T-cell (primary cell): ENCODE data around the gene LYSET. TPM values are rescaled to one million over a fixed set of nuclear protein-coding genes. Genes with fewer than 3 reads are reported as not detected.

Source experiments
- ATAC-seq, 4 experiments: fragments of 200-7000 bp in 3 of 4; fragments of 150-1000 bp in 1 of 4; cut with Tn5 transposase; replicated peaks in 1 of 4; 1 replicate in 3 of 4; 2 replicates in 1 of 4; pipeline ENCODE4 v1.10.0; 2021; ENCODE audit warnings: moderate library complexity in 3 of 4, mild to moderate bottlenecking in 2 of 4, moderate number of reproducible peaks in 1 of 4
- CTCF ChIA-PET, 2 donors: fragments of 300-600 bp; sonication (Branson Sonifier 250); formaldehyde crosslinking; loops; one replicate each; lab custom pipeline; 2022; ENCODE audit warnings: antibody characterized with exemption in 2 of 2; lab: Charles Lee
- POLR2A ChIA-PET, 2 donors: fragments of 300-600 bp; sonication (Branson Sonifier 250); formaldehyde crosslinking; loops; one replicate each; lab custom pipeline; 2022; ENCODE audit warnings: antibody characterized with exemption in 2 of 2; lab: Charles Lee
- DNase-seq, 35 experiments: peaks; one replicate each; pipeline versions ENCODE4 v3.0.0 to v3.0.0-alpha.2; 2013 to 2023
- H3K27ac ChIP-seq: one replicate; pipeline ENCODE4 v1.5.1; 2013; ENCODE audit warnings: low read length
- H3K27me3 ChIP-seq, 2 experiments: replicated peaks in 1 of 2; 1 replicate in 1 of 2; 2 replicates in 1 of 2; pipeline versions ENCODE4 v1.6.1 to v1.7.0; 2013; ENCODE audit warnings: low read length in 1 of 2, mixed read lengths in 1 of 2; ENCODE audit not compliant: control insufficient read depth in 2 of 2, insufficient read depth in 2 of 2; ENCODE audit errors: extremely low read depth in 1 of 2
- H3K36me3 ChIP-seq, 2 donors: 1 replicate in 1 of 2; 2 replicates in 1 of 2; pipeline versions ENCODE4 v1.6.1 to v1.7.0; 2013; ENCODE audit warnings: low read length in 1 of 2; ENCODE audit not compliant: control insufficient read depth in 2 of 2, insufficient read depth in 1 of 2; ENCODE audit errors: extremely low read depth in 1 of 2
- H3K4me1 ChIP-seq, 2 experiments: 1 replicate in 1 of 2; 2 replicates in 1 of 2; pipeline versions ENCODE4 v1.6.1 to v1.7.0; 2013; ENCODE audit warnings: low read length in 2 of 2, mixed read lengths in 1 of 2; ENCODE audit not compliant: insufficient read depth in 2 of 2, control insufficient read depth in 1 of 2; ENCODE audit errors: extremely low read depth in 1 of 2
- H3K4me3 ChIP-seq, 2 donors: 1 replicate in 1 of 2; 2 replicates in 1 of 2; pipeline versions ENCODE4 v1.5.1 to v1.7.0; 2013; ENCODE audit warnings: mild to moderate bottlenecking in 2 of 2, low read length in 1 of 2, moderate library complexity in 1 of 2; ENCODE audit not compliant: control insufficient read depth in 1 of 2; ENCODE audit errors: extremely low read depth in 1 of 2
- H3K9me3 ChIP-seq: 2 replicates; pipeline ENCODE4 v1.7.0; 2013
- H3K27ac Mint-ChIP-seq, 2 donors: one replicate each; pipeline ENCODE4 v1.8.0; 2020 to 2021; ENCODE audit warnings: mild to moderate bottlenecking in 2 of 2, mixed read lengths in 2 of 2
- H3K27me3 Mint-ChIP-seq, 2 donors: one replicate each; pipeline ENCODE4 v1.8.0; 2021 to 2022; ENCODE audit warnings: mixed read lengths in 2 of 2
- H3K36me3 Mint-ChIP-seq: one replicate; pipeline ENCODE4 v1.8.0; 2021; ENCODE audit warnings: mixed read lengths
- H3K4me1 Mint-ChIP-seq, 3 donors: one replicate each; pipeline ENCODE4 v1.8.0; 2020 to 2022; ENCODE audit warnings: mixed read lengths in 3 of 3, mild to moderate bottlenecking in 1 of 3
- H3K4me3 Mint-ChIP-seq, 3 donors: one replicate each; pipeline ENCODE4 v1.8.0; 2020 to 2022; ENCODE audit warnings: mild to moderate bottlenecking in 3 of 3, mixed read lengths in 3 of 3, moderate library complexity in 3 of 3
- H3K9me3 Mint-ChIP-seq, 3 donors: one replicate each; pipeline ENCODE4 v1.8.0; 2020 to 2022; ENCODE audit warnings: mixed read lengths in 3 of 3
- WGBS: methylation state at CpG from one replicate; pipeline ENCODE4 v1.1.5; 2013; ENCODE audit warnings: missing lambda C conversion rate; ENCODE audit not compliant: insufficient coverage; 5-methylcytosine and 5-hydroxymethylcytosine counted together
- total RNA-seq, 35 experiments: library from RNA in 6 of 35; stranded (reverse) in 6 of 35; fragments of 120-200 nt in 1 of 35; gene quantifications; one replicate each; pipeline versions ENCODE4 v1.2.1 to v1.2.4 and lab custom pipeline; 2013 to 2026

Gene LYSET
- total RNA-seq, 5 donors from 2014 or later (not counting 1 experiment from before 2014, with no cell fraction given): 7.9 to 16.9 (median 14.8) TPM

DNA sequence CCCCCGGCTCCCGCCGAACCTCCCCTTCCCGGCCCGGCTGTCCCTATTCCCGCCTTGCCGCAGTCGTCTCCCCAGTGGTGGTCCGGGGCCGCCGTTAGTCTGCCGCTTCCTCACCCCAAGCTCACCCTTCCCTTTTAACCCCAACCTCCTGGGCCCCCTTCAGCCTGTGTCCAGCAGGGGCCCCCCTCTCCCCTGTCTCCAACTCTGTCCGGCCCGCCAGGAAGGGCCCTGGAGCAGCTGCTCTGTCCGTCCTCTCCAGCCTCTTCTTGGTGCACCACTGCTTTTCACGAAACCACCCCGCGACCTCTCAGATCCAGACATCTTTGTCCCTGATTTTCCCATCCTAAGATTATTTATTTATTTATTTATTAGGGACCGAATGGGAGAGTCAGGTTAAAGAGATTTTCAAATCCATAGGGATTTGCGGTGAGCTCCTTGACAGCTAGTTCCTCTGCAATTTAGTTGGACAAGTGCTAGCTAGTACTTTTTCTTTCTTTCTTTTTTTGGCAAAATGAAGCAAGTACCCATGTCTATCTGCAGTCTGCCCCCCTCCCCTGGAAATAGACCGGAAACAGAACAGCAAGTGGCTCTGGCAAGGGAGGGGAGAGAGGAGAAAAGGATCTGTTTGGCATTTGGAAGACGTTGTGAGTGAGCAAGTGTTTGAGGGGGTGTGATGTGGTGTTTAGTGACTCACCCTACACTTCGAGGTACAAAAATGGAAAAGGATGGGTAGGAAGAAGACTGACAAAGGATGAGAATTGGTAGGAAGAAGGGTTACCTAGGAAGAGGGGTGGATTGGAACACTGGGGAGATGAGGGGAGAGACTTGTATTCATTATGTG, 22.6 kb downstream of the LYSET start:
- Histone ChIP-seq H3K4me3 (peak overlapping the region; percentile 79 to 85), H3K9me3 (no peaks in the 10 kb centered on the region), H3K27ac (no peak overlapping the region), H3K27me3 (no peaks in the 10 kb centered on the region), H3K4me1 (peaks cover 13 to 30% of the 10 kb centered on the region in 2 experiments), H3K36me3 (peaks cover 0 to 10% of the 10 kb centered on the region in 2 donors)
- Mint-ChIP-seq H3K4me3 (peak overlapping the region; percentile 96 to 100 (median 97)), H3K36me3 (peaks cover 11% of the 10 kb centered on the region), H3K4me1 (peaks cover 49 to 50% (median 50%) of the 10 kb centered on the region in 3 donors), H3K27ac (peak overlapping the region; percentile 45 to 94), H3K27me3 (no peaks in the 10 kb centered on the region), H3K9me3 (no peaks in the 10 kb centered on the region)
- POLR2A ChIA-PET: interaction anchor here (0.5 to 0.7 kb wide), 3 partner anchors 12 to 29 kb away, joined by 4 to 5 read pairs (median 4); no protein-coding TSS in a partner anchor
- WGBS: 0% methylated on average over 16 of the region's 23 CpGs
- ATAC-seq (peak; percentile 8 to 28 (median 16)), DNase-seq (peak in 4 of 35 experiments; percentile 7 to 40 (median 15))
- CTCF ChIA-PET: interaction anchor here (0.6 to 2.1 kb wide), 8 partner anchors 12 to 94 kb away, joined by 3 to 18 read pairs (median 5); partner anchors contain the start of genes LYSET (in 1 of the 2) and MOAP1 (in 1 of the 2)

- Histone ChIP-seq H3K27me3 (no peaks in the 10 kb centered on the region), H3K4me3 (no peak overlapping the region), H3K36me3 (peaks cover 0 to 30% of the 10 kb centered on the region in 2 donors), H3K27ac (no peak overlapping the region), H3K4me1 (peaks cover 10% of the 10 kb centered on the region in 2 experiments), H3K9me3 (no peaks in the 10 kb centered on the region)
- peaks cover 30% of the 10 kb centered on the region for H3K36me3 Mint-ChIP-seq
- WGBS: 100% methylated on average over 1 of the region's 3 CpGs
- POLR2A ChIA-PET: no interaction called here
- no peak overlapping the region for H3K4me3 Mint-ChIP-seq
- CTCF ChIA-PET: no interaction called here
- ATAC-seq (no peak), DNase-seq (no peak)
- H3K27ac Mint-ChIP-seq: no peak overlapping the region
- H3K27me3 Mint-ChIP-seq: no peaks in the 10 kb centered on the region
- peaks cover 19 to 20% (median 20%) of the 10 kb centered on the region in 3 donors for H3K4me1 Mint-ChIP-seq
- H3K9me3 Mint-ChIP-seq: no peaks in the 10 kb centered on the region
Observed at GRCh38 chr14:93212432-93212831, 27.3 kb downstream of the LYSET start.

- Mint-ChIP-seq H3K27me3 (no peaks in the 10 kb centered on the region), H3K4me3 (no peak overlapping the region), H3K4me1 (peaks cover under 1 to 4% (median 2%) of the 10 kb centered on the region in 3 donors), H3K9me3 (no peaks in the 10 kb centered on the region), H3K27ac (no peak overlapping the region), H3K36me3 (peaks cover 37% of the 10 kb centered on the region)
- Histone ChIP-seq H3K27me3 (no peaks in the 10 kb centered on the region), H3K4me1 (peaks cover 0 to 2% of the 10 kb centered on the region in 2 experiments), H3K36me3 (peaks cover 0 to 32% of the 10 kb centered on the region in 2 donors), H3K27ac (no peak overlapping the region), H3K9me3 (no peaks in the 10 kb centered on the region), H3K4me3 (no peak overlapping the region)
- CTCF ChIA-PET: no interaction called here
- DNase-seq: no peak
- no CpG with 5 or more reads among the region's 2 CpGs for WGBS
- POLR2A ChIA-PET: no interaction called here
- no peak for ATAC-seq
Observed at GRCh38 chr14:93214598-93214997, 29.5 kb downstream of the LYSET start.

- H3K36me3 ChIP-seq: peaks cover 0 to 47% of the 10 kb centered on the region in 2 donors
- CTCF ChIA-PET: interaction anchor here (0.5 to 1.6 kb wide), 13 partner anchors 13 to 106 kb away, joined by 3 to 19 read pairs (median 5); partner anchors contain the start of genes GON7 (in 1 of the 2), LYSET (in 1 of the 2), MOAP1 (in 1 of the 2) and UBR7 (in 1 of the 2)
- Mint-ChIP-seq H3K36me3 (peaks cover 46% of the 10 kb centered on the region), H3K9me3 (no peaks in the 10 kb centered on the region), H3K4me3 (no peak overlapping the region), H3K27me3 (no peaks in the 10 kb centered on the region), H3K4me1 (peaks cover 0 to 1% (median 0%) of the 10 kb centered on the region in 3 donors), H3K27ac (no peak overlapping the region)
- no peak overlapping the region for H3K4me3 ChIP-seq
- ATAC-seq: peak; percentile 67 to 91 (median 82)
- peak in 32 of 35 experiments; percentile 19 to 74 (median 46) for DNase-seq
- H3K4me1 ChIP-seq: no peaks in the 10 kb centered on the region
- H3K9me3 ChIP-seq: no peaks in the 10 kb centered on the region
- POLR2A ChIA-PET: interaction anchor here in 1 of 2 donors (0.6 to 0.7 kb wide), 3 partner anchors 12 to 437 kb away, joined by 3 to 5 read pairs (median 5); partner anchors contain the start of gene UBR7
- 60% methylated on average over 1 of the region's 3 CpGs for WGBS
- no peak overlapping the region for H3K27ac ChIP-seq
- H3K27me3 ChIP-seq: no peaks in the 10 kb centered on the region
Observed at GRCh38 chr14:93219103-93219726, 34.1 kb downstream of the LYSET start.

GRCh38 chr14:93220509-93220908, 35.4 kb downstream of the LYSET start:
- Histone ChIP-seq H3K27me3 (no peaks in the 10 kb centered on the region), H3K27ac (no peak overlapping the region), H3K9me3 (no peaks in the 10 kb centered on the region), H3K4me1 (no peaks in the 10 kb centered on the region), H3K4me3 (no peak overlapping the region), H3K36me3 (peaks cover 0 to 51% of the 10 kb centered on the region in 2 donors)
- H3K27me3 Mint-ChIP-seq: no peaks in the 10 kb centered on the region
- peaks cover 0 to 1% (median 0%) of the 10 kb centered on the region in 3 donors for H3K4me1 Mint-ChIP-seq
- CTCF ChIA-PET: no interaction called here
- DNase-seq (no peak), ATAC-seq (no peak)
- POLR2A ChIA-PET: no interaction called here
- H3K36me3 Mint-ChIP-seq: peaks cover 51% of the 10 kb centered on the region
- no peak overlapping the region for H3K4me3 Mint-ChIP-seq
- no peak overlapping the region for H3K27ac Mint-ChIP-seq
- no peaks in the 10 kb centered on the region for H3K9me3 Mint-ChIP-seq

DNA sequence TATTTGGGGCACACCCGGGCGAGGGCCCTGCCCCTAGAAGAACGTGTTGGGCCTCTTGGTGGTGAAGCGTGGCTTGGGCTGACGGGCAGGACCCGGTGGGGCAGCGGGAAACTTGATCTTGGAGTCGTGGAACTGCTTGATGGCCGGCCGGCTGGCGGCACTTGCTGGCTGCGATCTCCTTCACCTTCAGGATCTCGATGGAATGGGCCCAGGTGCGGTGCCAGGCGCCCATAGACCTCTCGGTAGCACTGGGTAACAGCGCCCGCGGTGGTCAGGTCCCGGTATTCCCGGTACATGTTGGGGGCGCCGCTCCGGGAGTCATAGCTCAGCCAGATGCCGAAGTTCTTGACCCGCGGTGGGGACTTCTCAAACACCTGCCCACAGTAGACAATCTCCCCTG, 38.4 kb downstream of the LYSET start:
- no peaks in the 10 kb centered on the region for H3K27me3 Mint-ChIP-seq

More for the DNA sequence above, 38.4 kb downstream of the LYSET start:
- Histone ChIP-seq H3K4me1 (no peaks in the 10 kb centered on the region), H3K27me3 (no peaks in the 10 kb centered on the region), H3K27ac (no peak overlapping the region), H3K4me3 (no peak overlapping the region), H3K9me3 (no peaks in the 10 kb centered on the region), H3K36me3 (peaks cover 3 to 66% of the 10 kb centered on the region in 2 donors)
- WGBS: 98% methylated on average over 13 of the region's 27 CpGs
- Mint-ChIP-seq H3K4me3 (no peak overlapping the region), H3K27ac (no peak overlapping the region), H3K36me3 (peaks cover 62% of the 10 kb centered on the region), H3K9me3 (no peaks in the 10 kb centered on the region), H3K4me1 (peaks cover 0 to 1% (median 0%) of the 10 kb centered on the region in 3 donors)
- ChIA-PET CTCF (interaction anchor here in 1 of 2 donors (0.6 kb wide), 1 partner anchor 1004 kb away, joined by 3 read pairs; no protein-coding TSS in a partner anchor), POLR2A (no interaction called here)
- ATAC-seq (no peak), DNase-seq (no peak)
